ENCODE measurements around the gene CAPN5.

GRCh38 chr11:77118086-77118485, 51.3 kb downstream of the CAPN5 start:
- no peak for TF ChIP-seq CTCF (IDR thresholded peaks at IDR 0.05)
- TF ChIP-seq EZH2 (IDR thresholded peaks at IDR 0.05), result no peak

All from neural progenitor cell (in vitro differentiated cells).